Endothelial cell of umbilical vein (primary cell): ENCODE measurements around the gene OR5B21. TPM values are rescaled to one million over a fixed set of nuclear protein-coding genes. Genes with fewer than 3 reads are reported as not detected.

ENCODE experiments used
- Bru-seq: library from RNA; stranded (reverse); fragments of 400-500 nt; gene quantifications from one replicate; lab custom pipeline; 2021; lab: Mats Ljungman, UMichigan
- BruChase-seq, 2 experiments: library from RNA; stranded (reverse); fragments of 400-500 nt; gene quantifications; one replicate each; lab custom pipeline; 2021; lab: Mats Ljungman, UMichigan
- BruUV-seq: library from RNA; stranded (reverse); fragments of 400-500 nt; replicated peaks from 2 replicates; lab custom pipeline; 2021; lab: Mats Ljungman, UMichigan
- CTCF ChIA-PET: fragments of 300-600, 350-600 bp; sonication (Branson Sonifier 250); formaldehyde crosslinking; loops from one replicate; lab custom pipeline; 2021; ENCODE audit warnings: antibody characterized with exemption, inconsistent platforms; lab: Charles Lee
- POLR2A ChIA-PET: fragments of 300-600, 350-600 bp; sonication (Branson Sonifier 250); formaldehyde crosslinking; loops from one replicate; lab custom pipeline; 2021; ENCODE audit warnings: antibody characterized with exemption, inconsistent platforms; lab: Charles Lee
- DNase-seq: peaks from one replicate; pipeline ENCODE4 v3.0.0-alpha.2; 2011; ENCODE audit warnings: low read depth, low spot score
- FAIRE-seq: peaks from 2 replicates; lab custom pipeline; 2011; peaks lifted over from hg19 to GRCh38; lab: Jason Lieb, UNC
- H2AFZ ChIP-seq: 2 replicates; pipeline ENCODE4 v1.6.0; 2012; ENCODE audit warnings: low read depth, low read length, control low read depth, inconsistent platforms
- H3K27ac ChIP-seq: 2 replicates; pipeline ENCODE4 v1.5.1; 2011; ENCODE audit warnings: low read depth, mild to moderate bottlenecking, control low read depth, low read length, moderate library complexity; ENCODE audit not compliant: insufficient read depth
- H3K27me3 ChIP-seq, 2 experiments: 2 replicates each; pipeline versions ENCODE4 v1.6.0 to v1.6.1; 2011; ENCODE audit warnings: low read length in 2 of 2, mixed read lengths in 1 of 2; ENCODE audit not compliant: control insufficient read depth in 2 of 2, insufficient read depth in 2 of 2
- H3K36me3 ChIP-seq, 2 experiments: 2 replicates in 1 of 2; 3 replicates in 1 of 2; pipeline ENCODE4 v1.5.1; 2011; ENCODE audit warnings: low read length in 2 of 2, mild to moderate bottlenecking in 1 of 2, moderate library complexity in 1 of 2; ENCODE audit not compliant: control insufficient read depth in 2 of 2, insufficient read depth in 2 of 2; ENCODE audit errors: extremely low read depth in 1 of 2
- H3K4me1 ChIP-seq: 3 replicates; pipeline ENCODE4 v1.5.1; 2011; ENCODE audit warnings: mild to moderate bottlenecking, low read length; ENCODE audit not compliant: control insufficient read depth, insufficient read depth; ENCODE audit errors: extremely low read depth
- H3K4me2 ChIP-seq: 2 replicates; pipeline ENCODE4 v1.6.1; 2011; ENCODE audit warnings: low read length, control low read depth, mixed read lengths; ENCODE audit not compliant: insufficient read depth
- H3K4me3 ChIP-seq, 3 experiments: fragments of 200-600 bp in 1 of 3; sonication (generic), shearing (Covaris generic) in 1 of 3; replicated peaks in 1 of 3; 2 replicates each; pipeline ENCODE4 v1.5.1; 2011 to 2016; ENCODE audit warnings: control low read depth in 3 of 3, low read length in 3 of 3, mild to moderate bottlenecking in 2 of 3, inconsistent platforms in 1 of 3, low read depth in 1 of 3, moderate library complexity in 1 of 3; ENCODE audit not compliant: insufficient read depth in 1 of 3
- H3K79me2 ChIP-seq: 2 replicates; pipeline ENCODE4 v1.6.0; 2012; ENCODE audit warnings: low read length, inconsistent platforms; ENCODE audit not compliant: control insufficient read depth, insufficient read depth
- H3K9ac ChIP-seq: replicated peaks from 2 replicates; pipeline ENCODE3; 2011; ENCODE audit warnings: low read length, control low read depth; ENCODE audit not compliant: insufficient read depth; ENCODE audit errors: extremely low read depth
- H3K9me1 ChIP-seq: replicated peaks from 3 replicates; pipeline ENCODE4 v1.6.0; 2011; ENCODE audit warnings: mild to moderate bottlenecking, low read length; ENCODE audit not compliant: control insufficient read depth, insufficient read depth; ENCODE audit errors: extremely low read depth
- H3K9me3 ChIP-seq: replicated peaks from 2 replicates; pipeline ENCODE4 v1.5.1; 2012; ENCODE audit warnings: low read length, inconsistent platforms; ENCODE audit not compliant: control insufficient read depth, insufficient read depth
- H4K20me1 ChIP-seq: replicated peaks from 2 replicates; pipeline ENCODE3; 2011; ENCODE audit warnings: mild to moderate bottlenecking, low read length; ENCODE audit not compliant: control insufficient read depth, insufficient read depth; ENCODE audit errors: extremely low read depth
- CTCF ChIP-seq, 2 donors: IDR thresholded peaks; 1 replicate in 1 of 2; 2 replicates in 1 of 2; pipeline ENCODE4 v1.5.1; 2011; ENCODE audit warnings: low read length in 2 of 2, mild to moderate bottlenecking in 2 of 2, moderate library complexity in 2 of 2, control low read depth in 1 of 2, inconsistent platforms in 1 of 2, low read depth in 1 of 2; ENCODE audit not compliant: insufficient read depth in 1 of 2; ENCODE audit errors: extremely low read depth in 1 of 2
- EZH2 ChIP-seq: IDR thresholded peaks from 2 replicates; pipeline ENCODE4 v1.6.1; 2012; ENCODE audit warnings: borderline replicate concordance, low read depth, mild to moderate bottlenecking, moderate library complexity, low read length, inconsistent platforms; ENCODE audit not compliant: severe bottlenecking
- FOS ChIP-seq: IDR thresholded peaks from 2 replicates; pipeline ENCODE4 v1.6.1; 2011; ENCODE audit warnings: mild to moderate bottlenecking, low read length, moderate library complexity, borderline replicate concordance; ENCODE audit not compliant: insufficient read depth
- JUN ChIP-seq: IDR thresholded peaks from 2 replicates; pipeline ENCODE4 v1.6.1; 2011; ENCODE audit warnings: borderline replicate concordance, low read depth; ENCODE audit not compliant: insufficient read length, insufficient read depth
- MYC ChIP-seq: IDR thresholded peaks from one replicate; pipeline ENCODE4 v1.6.1; 2011; ENCODE audit warnings: mild to moderate bottlenecking, low read depth, low read length
- POLR2A ChIP-seq: IDR thresholded peaks from 2 replicates; pipeline ENCODE4 v1.6.1; 2012; ENCODE audit warnings: low read depth, mild to moderate bottlenecking, control low read depth, low read length
- dilution Hi-C: fragments of 300-500 bp; cut with MboI; formaldehyde crosslinking; loops from one replicate; pipeline ENCODE4 v1.15.0; 2019; ENCODE audit warnings: low sequenced_read_pairs; ENCODE audit not compliant: extremely low pct_ligation_motif_present
- intact Hi-C: fragments of 100-400 bp; cut with micrococcal nuclease; formaldehyde crosslinking; loops from one replicate; pipeline ENCODE4 v1.10.0; 2022
- long read RNA-seq: library from polyadenylated mRNA; stranded (forward); transcript quantifications from one replicate; pipeline ENCODE4 v2.0.0, GENCODE V29; 2021
- polyA minus RNA-seq, 3 experiments: library from RNA; depleted of rRNA, polyadenylated mRNA; stranded (reverse); fragments of >200 nt; gene quantifications; 1 replicate in 1 of 3; 2 replicates in 2 of 3; pipeline ENCODE4 v1.2.3, GENCODE V29; 2011
- polyA plus RNA-seq, 4 experiments: library from polyadenylated mRNA; depleted of rRNA in 3 of 4; stranded (reverse) in 3 of 4; unstranded in 1 of 4; fragments of >200 nt; gene quantifications; 2 replicates each; pipeline versions ENCODE4 v1.2.1 to v1.2.3, GENCODE V29; 2011 to 2012; ENCODE audit warnings: missing spikeins in 1 of 4
- total RNA-seq: library from RNA; stranded (reverse); gene quantifications from 2 replicates; pipeline ENCODE4 v1.2.3, GENCODE V29; 2021
- TF ChIP-seq, protein P1 (sequence below): IDR thresholded peaks from 2 replicates; pipeline ENCODE4 v1.6.1; 2011; ENCODE audit not compliant: insufficient read depth, insufficient read length

OR5B21 gene
- not detected in 2 replicates for total RNA-seq
- polyA plus RNA-seq: not detected in 2 replicates
- not detected in 2 replicates for polyA plus RNA-seq (2011; cell fraction: cytosol; rRNA removed)
- polyA plus RNA-seq (2011; cell fraction: nucleus; rRNA removed): 0.18 TPM in 1 of 2 replicates, not detected in the other
- not detected in 2 replicates for polyA plus RNA-seq (2012)
- 0.30 TPM in 1 of 2 replicates, not detected in the other for polyA minus RNA-seq
- not detected for polyA minus RNA-seq (2011; cell fraction: cytosol; rRNA and poly(A)+ RNA removed)
- not detected in 2 replicates for polyA minus RNA-seq (2011; cell fraction: nucleus; rRNA and poly(A)+ RNA removed)
- not detected for Bru-seq, nascent RNA
- BruChase-seq, experiment 1, labeled RNA remaining after a 6-hour chase: not detected
- not detected for BruChase-seq, experiment 2, labeled RNA remaining after a 2-hour chase
- long read RNA-seq: 0 reads

GRCh38 chr11:58508005-58508404 is at the start of gene OR5B21:
Gene OR5B21 (minus strand): TSS chr11:58508105. CDS start chr11:58508105, 0 bp downstream.
- Histone ChIP-seq H3K9ac (no peak within 1 kb of the TSS), H3K4me2 (no peak within 1 kb of the TSS), H3K27ac (no peak within 1 kb of the TSS), H3K9me1 (no peaks in the 10 kb centered on the region), H3K4me3 (no peak within 1 kb of the TSS), H3K9me3 (no peaks in the 10 kb centered on the region), H3K27me3 (peaks cover 6 to 17% of the 10 kb centered on the region in 2 experiments), H4K20me1 (no peaks in the 10 kb centered on the region), H3K36me3 (no peaks in the 10 kb centered on the region), H3K79me2 (no peaks in the 10 kb centered on the region), H2AFZ (no peak within 1 kb of the TSS), H3K4me1 (no peaks in the 10 kb centered on the region)
- FAIRE-seq: no peak
- ChIA-PET POLR2A (no interaction called here), CTCF (no interaction called here)
- no peak for DNase-seq
- intact Hi-C loops (no loop called here), dilution Hi-C loops (no loop called here)
- no TSS peak for BruUV-seq
- TF ChIP-seq FOS (no peak), POLR2A (no peak), MYC (no peak), JUN (no peak), EZH2 (no peak), CTCF (IDR thresholded peaks at IDR 0.05; ENCODE audit: extremely low read depth in 1 of 2, insufficient read depth in 1 of 2, low read depth in 1 of 2, low read length in 2 of 2) (no peak)
- TF ChIP-seq, protein P1, sequence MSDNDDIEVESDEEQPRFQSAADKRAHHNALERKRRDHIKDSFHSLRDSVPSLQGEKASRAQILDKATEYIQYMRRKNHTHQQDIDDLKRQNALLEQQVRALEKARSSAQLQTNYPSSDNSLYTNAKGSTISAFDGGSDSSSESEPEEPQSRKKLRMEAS: no peak
